ENCODE measurements around the gene GRIP1. TPM values are rescaled to one million over a fixed set of nuclear protein-coding genes. Genes with fewer than 3 reads are reported as not detected.

GRIP1 gene
- total RNA-seq, 4 donors from 2014 or later, result 0.22 to 3.0 (median 1.6) TPM

DNA sequence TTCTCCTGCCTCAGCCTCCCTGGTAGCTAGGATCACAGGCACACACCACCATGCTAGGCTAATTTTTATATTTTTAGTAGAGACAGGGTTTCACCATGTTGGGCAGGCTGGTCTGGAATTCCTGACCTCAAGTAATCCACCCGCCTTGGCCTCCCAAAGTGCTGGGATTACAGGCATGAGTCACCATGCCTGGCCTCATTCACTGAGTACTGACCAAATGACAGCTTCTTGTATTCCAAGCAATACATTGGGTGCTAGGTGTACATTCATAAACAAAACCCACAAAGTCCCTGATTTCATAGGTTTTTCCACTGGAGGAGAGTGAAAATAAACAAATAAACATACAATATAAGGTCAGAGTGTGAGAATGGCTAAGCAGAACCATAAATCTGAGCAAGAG, 240.3 kb downstream of the GRIP1 start:
- TF ChIP-seq POLR2A (IDR thresholded peaks at IDR 0.05) (no peak), EP300 (IDR thresholded peaks at IDR 0.05) (no peak)
- TF ChIP-seq, protein P1, sequence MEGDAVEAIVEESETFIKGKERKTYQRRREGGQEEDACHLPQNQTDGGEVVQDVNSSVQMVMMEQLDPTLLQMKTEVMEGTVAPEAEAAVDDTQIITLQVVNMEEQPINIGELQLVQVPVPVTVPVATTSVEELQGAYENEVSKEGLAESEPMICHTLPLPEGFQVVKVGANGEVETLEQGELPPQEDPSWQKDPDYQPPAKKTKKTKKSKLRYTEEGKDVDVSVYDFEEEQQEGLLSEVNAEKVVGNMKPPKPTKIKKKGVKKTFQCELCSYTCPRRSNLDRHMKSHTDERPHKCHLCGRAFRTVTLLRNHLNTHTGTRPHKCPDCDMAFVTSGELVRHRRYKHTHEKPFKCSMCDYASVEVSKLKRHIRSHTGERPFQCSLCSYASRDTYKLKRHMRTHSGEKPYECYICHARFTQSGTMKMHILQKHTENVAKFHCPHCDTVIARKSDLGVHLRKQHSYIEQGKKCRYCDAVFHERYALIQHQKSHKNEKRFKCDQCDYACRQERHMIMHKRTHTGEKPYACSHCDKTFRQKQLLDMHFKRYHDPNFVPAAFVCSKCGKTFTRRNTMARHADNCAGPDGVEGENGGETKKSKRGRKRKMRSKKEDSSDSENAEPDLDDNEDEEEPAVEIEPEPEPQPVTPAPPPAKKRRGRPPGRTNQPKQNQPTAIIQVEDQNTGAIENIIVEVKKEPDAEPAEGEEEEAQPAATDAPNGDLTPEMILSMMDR (IDR thresholded peaks at IDR 0.05), result no peak
- Histone ChIP-seq H3K27me3 (no peaks in the 10 kb centered on the region), H3K36me3 (no peaks in the 10 kb centered on the region), H3K4me1 (no peaks in the 10 kb centered on the region), H3K27ac (no peak overlapping the region), H3K4me3 (no peak overlapping the region), H3K9me3 (no peaks in the 10 kb centered on the region)
- 92 to 100% methylated on average over 1 of the region's 1 CpG for WGBS, 2 donors
- DNase-seq (ENCODE audit: low spot score in 2 of 2), result no peak

DNA sequence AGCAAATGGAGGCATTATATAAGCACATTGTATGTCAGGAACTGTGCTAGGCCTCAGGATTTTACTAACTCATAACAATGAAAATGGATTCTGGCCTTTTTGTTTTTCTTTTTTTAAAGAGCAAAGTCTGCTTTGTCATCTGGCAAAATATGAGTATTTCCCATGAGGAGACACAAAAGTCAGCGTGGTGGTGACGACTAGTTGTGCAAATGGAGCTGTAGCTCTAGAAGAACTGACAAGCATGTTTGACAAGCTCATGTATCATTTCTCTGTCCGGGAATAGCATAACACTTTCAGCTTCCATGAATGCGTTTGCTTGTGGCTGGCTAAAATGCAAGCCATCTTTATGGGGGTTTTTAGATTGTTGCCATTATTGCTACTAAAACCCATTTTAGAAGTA, 248.8 kb downstream of the GRIP1 start:
- 73 to 81% methylated on average over 4 of the region's 4 CpGs for WGBS, 2 donors
- no peak for TF ChIP-seq EP300 (IDR thresholded peaks at IDR 0.05)
- TF ChIP-seq, protein P1 (IDR thresholded peaks at IDR 0.05), result no peak
- no peak for TF ChIP-seq POLR2A (IDR thresholded peaks at IDR 0.05)
- H3K27me3 ChIP-seq, result no peaks in the 10 kb centered on the region
- DNase-seq (ENCODE audit: low spot score in 2 of 2), result no peak
- no peak overlapping the region for H3K4me3 ChIP-seq
- no peaks in the 10 kb centered on the region for H3K4me1 ChIP-seq
- H3K9me3 ChIP-seq, result no peaks in the 10 kb centered on the region
- no peaks in the 10 kb centered on the region for H3K36me3 ChIP-seq
- H3K27ac ChIP-seq, result no peak overlapping the region

DNA sequence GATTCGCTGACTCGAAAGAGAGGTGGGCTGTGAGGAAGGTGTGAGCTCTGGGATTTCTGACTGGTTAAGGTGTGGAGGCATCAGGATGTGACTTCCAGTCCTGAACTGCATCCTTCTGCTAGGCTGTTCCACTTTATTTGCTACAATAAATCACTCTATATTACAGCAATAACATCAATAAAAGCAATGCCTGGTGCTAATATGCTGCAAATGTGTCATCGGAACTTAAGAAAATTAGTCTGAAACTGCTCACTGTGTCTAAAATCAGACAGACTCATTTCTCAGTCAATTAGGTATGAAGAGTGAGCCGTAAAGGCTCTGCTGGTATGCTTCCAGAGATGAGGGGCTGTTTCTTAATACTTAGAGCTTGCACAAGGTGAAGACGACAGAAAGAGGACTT, 250.0 kb downstream of the GRIP1 start:
- Histone ChIP-seq H3K27me3 (no peaks in the 10 kb centered on the region), H3K27ac (no peak overlapping the region), H3K4me1 (no peaks in the 10 kb centered on the region), H3K4me3 (no peak overlapping the region), H3K36me3 (no peaks in the 10 kb centered on the region), H3K9me3 (peaks cover 0 to 3% (median 0%) of the 10 kb centered on the region in 4 donors)
- no peak for DNase-seq (ENCODE audit: low spot score in 2 of 2)
- TF ChIP-seq EP300 (IDR thresholded peaks at IDR 0.05) (no peak), POLR2A (IDR thresholded peaks at IDR 0.05) (no peak)
- 63 to 75% methylated on average over 5 of the region's 5 CpGs for WGBS, 2 donors

DNA sequence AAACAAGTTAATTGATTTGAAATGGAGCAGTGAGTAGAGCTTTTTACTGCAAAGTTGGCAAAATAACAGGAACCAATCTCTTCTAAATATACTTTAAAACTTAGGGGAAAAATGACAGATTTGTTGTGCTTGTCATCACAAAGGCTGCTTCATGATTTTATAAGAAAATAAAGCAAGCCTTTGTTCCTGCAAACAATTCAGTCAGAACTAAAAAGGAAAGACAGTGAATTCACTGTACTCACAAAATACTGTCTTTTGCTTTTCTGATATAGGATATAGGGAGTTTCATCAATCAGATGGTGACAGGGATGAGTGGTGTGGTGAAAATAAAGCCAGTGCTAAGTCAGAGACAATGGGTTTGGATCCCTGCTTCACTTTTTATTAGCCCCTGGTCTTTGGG, 250.6 kb downstream of the GRIP1 start:
- no peak overlapping the region for H3K27ac ChIP-seq
- no peak overlapping the region for H3K4me3 ChIP-seq
- H3K27me3 ChIP-seq, result no peaks in the 10 kb centered on the region
- H3K9me3 ChIP-seq, result peaks cover 0 to 3% (median 0%) of the 10 kb centered on the region in 4 donors
- TF ChIP-seq, protein P1 (IDR thresholded peaks at IDR 0.05), result no peak
- no peak for TF ChIP-seq POLR2A (IDR thresholded peaks at IDR 0.05)
- no peak for TF ChIP-seq EP300 (IDR thresholded peaks at IDR 0.05)
- no peak for DNase-seq (ENCODE audit: low spot score in 2 of 2)
- no peaks in the 10 kb centered on the region for H3K4me1 ChIP-seq
- no peaks in the 10 kb centered on the region for H3K36me3 ChIP-seq

DNA sequence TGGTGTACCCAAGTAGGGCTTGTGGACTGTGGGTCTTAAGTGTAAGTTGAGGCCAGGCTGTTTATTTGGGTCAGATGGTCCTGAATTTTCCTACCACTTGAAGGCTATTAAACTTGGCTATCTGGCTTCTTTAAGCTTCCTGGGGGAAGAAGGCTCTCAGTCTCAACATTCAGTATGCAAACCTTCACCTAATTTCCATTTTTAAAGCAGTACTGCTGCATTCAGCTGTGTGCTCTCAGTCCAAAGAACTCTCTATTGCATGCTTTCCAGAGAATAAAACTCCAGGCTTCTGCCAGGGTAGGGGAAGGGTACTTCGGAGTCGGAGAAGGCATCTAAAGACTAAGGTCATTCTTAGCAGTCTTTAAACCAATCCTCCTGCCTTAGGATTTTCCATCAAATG, 252.2 kb downstream of the GRIP1 start:
- DNase-seq (ENCODE audit: low spot score in 2 of 2), result no peak
- H3K9me3 ChIP-seq, result peaks cover 0 to 3% (median 0%) of the 10 kb centered on the region in 4 donors
- H3K27me3 ChIP-seq, result no peaks in the 10 kb centered on the region
- H3K4me1 ChIP-seq, result no peaks in the 10 kb centered on the region
- TF ChIP-seq, protein P1 (IDR thresholded peaks at IDR 0.05), result no peak
- TF ChIP-seq EP300 (IDR thresholded peaks at IDR 0.05), result no peak
- TF ChIP-seq POLR2A (IDR thresholded peaks at IDR 0.05), result no peak
- 70 to 83% methylated on average over 2 of the region's 2 CpGs for WGBS, 2 donors
- H3K27ac ChIP-seq, result no peak overlapping the region
- H3K36me3 ChIP-seq, result no peaks in the 10 kb centered on the region
- H3K4me3 ChIP-seq, result no peak overlapping the region

DNA sequence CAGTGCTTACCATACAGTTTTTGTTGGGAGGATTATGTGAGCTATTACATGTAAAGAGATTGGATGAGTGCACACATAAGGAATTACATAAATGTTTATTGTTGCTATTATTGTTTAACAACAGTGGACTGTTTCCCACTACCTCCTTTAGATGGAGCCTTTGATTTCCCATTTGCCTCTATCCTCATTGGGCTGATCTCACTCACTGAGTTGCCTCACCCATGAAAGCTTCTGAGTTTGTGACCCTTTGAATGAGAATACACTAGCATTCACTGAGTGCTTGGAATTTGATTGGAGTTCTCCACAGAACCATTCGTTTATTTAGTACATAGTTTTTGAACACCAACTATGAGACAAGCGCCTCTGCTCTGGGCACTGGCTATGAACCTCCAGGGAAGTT, 255.6 kb downstream of the GRIP1 start:
- TF ChIP-seq EP300 (IDR thresholded peaks at IDR 0.05), result no peak
- no peak for TF ChIP-seq POLR2A (IDR thresholded peaks at IDR 0.05)
- TF ChIP-seq, protein P1 (IDR thresholded peaks at IDR 0.05), result no peak
- no peak overlapping the region for H3K27ac ChIP-seq
- DNase-seq (ENCODE audit: low spot score in 2 of 2), result no peak
- H3K36me3 ChIP-seq, result no peaks in the 10 kb centered on the region
- peaks cover 0 to 3% (median 0%) of the 10 kb centered on the region in 4 donors for H3K9me3 ChIP-seq
- H3K4me1 ChIP-seq, result no peaks in the 10 kb centered on the region
- no peak overlapping the region for H3K4me3 ChIP-seq
- 66 to 73% methylated on average over 2 of the region's 2 CpGs for WGBS, 2 donors
- H3K27me3 ChIP-seq, result no peaks in the 10 kb centered on the region

All from tibial nerve (tissue), 4 donors.